ENCODE results near the gene ATP1B3. TPM values are rescaled to one million over a fixed set of nuclear protein-coding genes. Genes with fewer than 3 reads are reported as not detected.

Gene ATP1B3
- total RNA-seq, 4 donors from 2014 or later, result 117 to 190 (median 154) TPM

DNA sequence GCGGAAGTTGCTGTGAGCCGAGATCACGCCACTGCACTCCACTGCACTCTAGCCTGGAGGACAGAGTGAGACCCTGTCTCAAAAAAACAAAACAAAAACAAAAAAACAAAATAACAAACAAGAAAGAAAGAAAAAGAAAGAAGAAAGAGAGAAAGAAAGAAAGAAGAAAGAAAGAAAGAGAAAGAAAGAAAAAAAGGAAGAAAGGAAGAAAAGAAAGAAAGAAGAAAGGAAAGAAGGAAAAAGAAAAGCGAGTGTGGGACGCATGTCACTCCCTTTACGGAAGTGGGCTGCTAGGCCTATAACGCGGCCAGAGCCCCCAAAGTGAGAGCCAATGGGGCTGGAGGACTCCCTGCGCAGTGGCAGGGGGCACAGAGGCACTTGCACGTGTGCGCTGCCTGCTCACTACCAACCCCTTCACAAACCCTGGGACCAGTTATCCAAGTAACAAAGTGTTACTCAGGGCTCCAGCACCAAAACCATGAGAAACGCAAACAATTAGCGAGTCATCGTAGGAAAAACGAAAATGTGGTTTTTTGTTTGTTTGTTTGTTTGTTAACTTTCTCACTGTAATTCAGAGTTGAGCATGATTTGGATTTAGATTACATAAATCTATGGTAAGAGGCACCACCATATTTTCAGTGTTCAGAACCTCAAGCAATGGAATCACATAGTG, 40.8 kb upstream of the ATP1B3 start:
- DNase-seq (ENCODE audit: low spot score in 2 of 2), result no peak
- H3K4me1 ChIP-seq, result peaks cover 5% of the 10 kb centered on the region
- 95% methylated on average over 15 of the region's 15 CpGs for WGBS
- H3K9me3 ChIP-seq, result no peaks in the 10 kb centered on the region
- no peaks in the 10 kb centered on the region for H3K36me3 ChIP-seq
- no peaks in the 10 kb centered on the region for H3K27me3 ChIP-seq
- TF ChIP-seq POLR2AphosphoS5 (IDR thresholded peaks at IDR 0.05), result no peak
- no peak for TF ChIP-seq EP300 (IDR thresholded peaks at IDR 0.05)
- TF ChIP-seq, protein P1, sequence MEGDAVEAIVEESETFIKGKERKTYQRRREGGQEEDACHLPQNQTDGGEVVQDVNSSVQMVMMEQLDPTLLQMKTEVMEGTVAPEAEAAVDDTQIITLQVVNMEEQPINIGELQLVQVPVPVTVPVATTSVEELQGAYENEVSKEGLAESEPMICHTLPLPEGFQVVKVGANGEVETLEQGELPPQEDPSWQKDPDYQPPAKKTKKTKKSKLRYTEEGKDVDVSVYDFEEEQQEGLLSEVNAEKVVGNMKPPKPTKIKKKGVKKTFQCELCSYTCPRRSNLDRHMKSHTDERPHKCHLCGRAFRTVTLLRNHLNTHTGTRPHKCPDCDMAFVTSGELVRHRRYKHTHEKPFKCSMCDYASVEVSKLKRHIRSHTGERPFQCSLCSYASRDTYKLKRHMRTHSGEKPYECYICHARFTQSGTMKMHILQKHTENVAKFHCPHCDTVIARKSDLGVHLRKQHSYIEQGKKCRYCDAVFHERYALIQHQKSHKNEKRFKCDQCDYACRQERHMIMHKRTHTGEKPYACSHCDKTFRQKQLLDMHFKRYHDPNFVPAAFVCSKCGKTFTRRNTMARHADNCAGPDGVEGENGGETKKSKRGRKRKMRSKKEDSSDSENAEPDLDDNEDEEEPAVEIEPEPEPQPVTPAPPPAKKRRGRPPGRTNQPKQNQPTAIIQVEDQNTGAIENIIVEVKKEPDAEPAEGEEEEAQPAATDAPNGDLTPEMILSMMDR (IDR thresholded peaks at IDR 0.05), result no peak
- no peak for TF ChIP-seq POLR2A (IDR thresholded peaks at IDR 0.05)
- H3K27ac ChIP-seq, result no peak overlapping the region
- no peak overlapping the region for H3K4me3 ChIP-seq

DNA sequence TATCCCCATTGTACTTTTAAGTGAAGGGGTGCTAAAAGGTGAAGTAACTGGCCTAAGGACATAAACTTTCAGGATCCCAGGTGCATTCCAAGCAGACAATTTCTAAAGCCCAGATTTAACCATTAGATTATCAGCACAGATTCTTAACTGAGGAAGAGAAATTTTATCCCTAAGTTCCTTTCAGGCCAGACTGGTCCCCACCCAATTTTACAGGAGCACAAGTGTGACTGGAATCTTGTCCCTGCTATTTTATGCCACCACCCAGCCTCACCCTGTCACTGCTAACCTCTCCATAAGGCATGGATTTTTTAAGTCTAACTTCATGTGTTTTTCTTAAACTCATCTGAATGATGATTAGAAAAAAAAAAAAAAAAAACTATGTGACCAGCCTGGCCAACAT, 37.1 kb upstream of the ATP1B3 start:
- TF ChIP-seq POLR2AphosphoS5 (IDR thresholded peaks at IDR 0.05) (no peak), EP300 (IDR thresholded peaks at IDR 0.05) (no peak), POLR2A (IDR thresholded peaks at IDR 0.05) (no peak)
- TF ChIP-seq, protein P1 (IDR thresholded peaks at IDR 0.05), result no peak
- no peaks in the 10 kb centered on the region for H3K36me3 ChIP-seq
- no peak overlapping the region for H3K4me3 ChIP-seq
- no peaks in the 10 kb centered on the region for H3K9me3 ChIP-seq
- DNase-seq (ENCODE audit: low spot score in 2 of 2), result no peak
- H3K27ac ChIP-seq, result no peak overlapping the region
- peaks cover 12% of the 10 kb centered on the region for H3K4me1 ChIP-seq
- no peaks in the 10 kb centered on the region for H3K27me3 ChIP-seq

DNA sequence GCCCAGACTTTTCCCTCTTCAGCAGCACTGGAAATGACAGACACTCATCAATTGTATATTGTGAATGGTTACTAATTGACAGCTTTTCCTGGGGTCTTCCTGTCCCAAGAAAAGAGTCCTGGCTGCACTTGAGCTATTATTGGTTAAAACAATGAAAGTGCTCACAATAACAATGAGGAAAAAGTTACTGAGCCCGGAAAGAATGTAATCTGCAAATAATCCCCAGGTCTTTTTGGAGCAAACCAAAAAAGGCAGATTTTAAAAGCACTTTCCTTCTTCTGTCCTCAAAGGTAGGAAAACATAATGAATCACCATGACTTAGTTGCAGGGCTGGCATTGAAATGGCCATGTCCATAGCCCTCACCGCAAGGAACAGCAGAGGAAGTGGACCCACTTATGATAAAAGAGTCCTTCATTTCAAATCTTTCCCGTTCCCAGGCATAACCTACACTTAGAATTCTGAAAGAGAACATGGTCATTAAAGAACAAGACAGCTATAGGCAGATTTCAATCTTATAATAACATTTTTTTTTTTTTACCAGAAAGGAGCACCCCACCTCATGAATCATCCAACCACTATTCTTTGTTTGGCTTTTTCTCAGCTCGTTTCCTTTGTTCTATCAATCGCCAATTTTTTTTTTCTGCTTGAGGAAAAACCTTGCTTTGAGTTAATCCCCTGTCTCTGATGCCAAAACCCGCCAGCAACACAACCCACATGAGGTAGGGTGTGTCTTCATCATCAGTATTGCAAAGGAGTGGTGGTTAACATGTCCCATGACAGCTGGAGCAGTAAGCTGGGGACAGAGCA, 35.5 kb upstream of the ATP1B3 start:
- DNase-seq (ENCODE audit: low spot score in 2 of 2), result peak in 1 of 2 donors; percentile 26
- TF ChIP-seq, protein P1 (IDR thresholded peaks at IDR 0.05), result no peak
- Histone ChIP-seq H3K4me1 (peaks cover 12% of the 10 kb centered on the region), H3K27me3 (no peaks in the 10 kb centered on the region), H3K27ac (peak overlapping the region; percentile 44), H3K4me3 (no peak overlapping the region), H3K36me3 (no peaks in the 10 kb centered on the region), H3K9me3 (no peaks in the 10 kb centered on the region)
- 34% methylated on average over 6 of the region's 6 CpGs for WGBS

DNA sequence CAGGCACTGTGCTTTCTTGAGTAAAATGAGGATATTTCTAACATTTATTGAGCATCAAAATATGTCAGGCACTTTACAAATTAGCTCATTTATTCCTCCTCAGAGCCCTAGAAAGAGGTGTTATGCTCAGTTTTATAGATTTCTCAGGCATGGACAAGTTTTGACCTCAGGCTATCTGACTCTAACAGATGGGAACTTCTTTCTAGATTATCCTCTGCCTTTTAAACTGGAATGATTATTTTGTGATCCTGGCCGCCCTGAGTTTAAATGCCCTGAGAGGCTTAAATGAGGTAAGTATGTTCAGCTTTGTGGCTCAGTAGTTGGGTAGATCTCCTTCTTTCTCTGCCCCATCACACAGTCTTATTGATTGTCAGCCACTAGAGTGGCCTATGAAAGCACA, 32.3 kb upstream of the ATP1B3 start:
- no peaks in the 10 kb centered on the region for H3K36me3 ChIP-seq
- TF ChIP-seq, protein P1 (IDR thresholded peaks at IDR 0.05), result no peak
- no peak for TF ChIP-seq POLR2A (IDR thresholded peaks at IDR 0.05)
- no peak for TF ChIP-seq POLR2AphosphoS5 (IDR thresholded peaks at IDR 0.05)
- no peak for TF ChIP-seq EP300 (IDR thresholded peaks at IDR 0.05)
- H3K4me1 ChIP-seq, result peaks cover 12% of the 10 kb centered on the region
- no peak for DNase-seq (ENCODE audit: low spot score in 2 of 2)
- no peak overlapping the region for H3K27ac ChIP-seq
- no peaks in the 10 kb centered on the region for H3K9me3 ChIP-seq
- H3K4me3 ChIP-seq, result no peak overlapping the region
- WGBS, result 81% methylated on average over 1 of the region's 1 CpG
- no peaks in the 10 kb centered on the region for H3K27me3 ChIP-seq

DNA sequence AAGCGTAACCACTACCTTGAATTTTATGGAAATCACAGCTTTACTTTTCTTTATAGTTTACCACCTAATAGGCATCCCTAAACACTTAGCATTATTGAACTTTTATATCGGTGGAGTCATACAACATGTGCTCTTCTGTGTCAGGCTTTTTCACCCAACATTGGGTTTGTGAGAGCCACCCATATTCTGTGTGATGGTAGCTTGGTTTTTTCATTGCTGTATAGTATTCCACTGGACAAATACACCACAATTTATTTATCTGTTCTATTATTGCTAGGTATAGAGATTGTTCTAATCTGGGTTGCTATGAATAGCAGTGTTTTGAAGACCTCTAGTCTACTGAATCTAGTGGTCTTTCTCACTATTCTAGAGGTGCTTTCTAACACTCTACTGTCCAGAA, 31.6 kb upstream of the ATP1B3 start:
- 94% methylated on average over 2 of the region's 2 CpGs for WGBS
- DNase-seq (ENCODE audit: low spot score in 2 of 2), result no peak
- Histone ChIP-seq H3K4me1 (peaks cover 12% of the 10 kb centered on the region), H3K9me3 (no peaks in the 10 kb centered on the region), H3K27me3 (no peaks in the 10 kb centered on the region), H3K27ac (no peak overlapping the region), H3K36me3 (no peaks in the 10 kb centered on the region), H3K4me3 (no peak overlapping the region)
- TF ChIP-seq POLR2AphosphoS5 (IDR thresholded peaks at IDR 0.05), result no peak
- no peak for TF ChIP-seq EP300 (IDR thresholded peaks at IDR 0.05)
- TF ChIP-seq POLR2A (IDR thresholded peaks at IDR 0.05), result no peak
- TF ChIP-seq, protein P1 (IDR thresholded peaks at IDR 0.05), result no peak
